DMS114 treated with DMSO at 0.1 percent for 48 hours (cell line): ENCODE results near the gene RAP1B.

Source experiments
- DNase-seq: peaks from one replicate; lab custom pipeline; 2025; ENCODE audit not compliant: unreplicated experiment; lab: John Stamatoyannopoulos, UW

RAP1B gene

GRCh38 chr12:68695454-68695853 is 84.8 kb downstream of the RAP1B start:
- DNase-seq = no peak

GRCh38 chr12:68699486-68699885 is 88.8 kb downstream of the RAP1B start:
- DNase-seq = no peak
